Measurements from ENCODE around the gene PREPL.

PREPL gene

DNA sequence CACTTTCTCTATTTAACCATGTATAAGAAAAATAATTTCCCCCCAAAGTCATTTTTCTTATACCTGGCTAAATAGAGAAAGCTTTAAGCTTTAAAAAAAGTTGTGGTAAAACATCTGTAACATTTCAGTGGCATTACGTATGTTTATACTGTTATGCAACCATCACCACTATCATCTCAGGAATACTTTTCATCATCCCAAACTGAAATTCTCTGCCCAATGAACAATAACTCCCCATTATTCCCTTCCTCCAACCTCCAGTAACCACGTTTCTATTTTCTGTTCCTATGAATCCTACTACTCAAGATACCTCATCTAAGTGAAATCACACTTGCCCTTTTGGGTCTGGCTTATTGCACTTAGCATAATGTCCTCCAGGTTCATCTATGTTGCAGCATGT is 87.7 kb downstream of the PREPL start:
- no peaks in the 10 kb centered on the region for H3K4me1 ChIP-seq (ENCODE audit: insufficient read depth, low read length)
- H3K4me2 ChIP-seq (ENCODE audit: insufficient read depth, low read length): no peak overlapping the region
- no peak overlapping the region for H3K9ac ChIP-seq (ENCODE audit: low read depth, low read length)
- no peak overlapping the region for H2AFZ ChIP-seq (ENCODE audit: low read depth, low read length)
- ATAC-seq (ENCODE audit: insufficient read depth, low read depth) (no peak), DNase-seq (no peak)
- H4K20me1 ChIP-seq (ENCODE audit: insufficient read depth, low read length): no peaks in the 10 kb centered on the region
- TF ChIP-seq, protein P1, sequence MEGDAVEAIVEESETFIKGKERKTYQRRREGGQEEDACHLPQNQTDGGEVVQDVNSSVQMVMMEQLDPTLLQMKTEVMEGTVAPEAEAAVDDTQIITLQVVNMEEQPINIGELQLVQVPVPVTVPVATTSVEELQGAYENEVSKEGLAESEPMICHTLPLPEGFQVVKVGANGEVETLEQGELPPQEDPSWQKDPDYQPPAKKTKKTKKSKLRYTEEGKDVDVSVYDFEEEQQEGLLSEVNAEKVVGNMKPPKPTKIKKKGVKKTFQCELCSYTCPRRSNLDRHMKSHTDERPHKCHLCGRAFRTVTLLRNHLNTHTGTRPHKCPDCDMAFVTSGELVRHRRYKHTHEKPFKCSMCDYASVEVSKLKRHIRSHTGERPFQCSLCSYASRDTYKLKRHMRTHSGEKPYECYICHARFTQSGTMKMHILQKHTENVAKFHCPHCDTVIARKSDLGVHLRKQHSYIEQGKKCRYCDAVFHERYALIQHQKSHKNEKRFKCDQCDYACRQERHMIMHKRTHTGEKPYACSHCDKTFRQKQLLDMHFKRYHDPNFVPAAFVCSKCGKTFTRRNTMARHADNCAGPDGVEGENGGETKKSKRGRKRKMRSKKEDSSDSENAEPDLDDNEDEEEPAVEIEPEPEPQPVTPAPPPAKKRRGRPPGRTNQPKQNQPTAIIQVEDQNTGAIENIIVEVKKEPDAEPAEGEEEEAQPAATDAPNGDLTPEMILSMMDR (IDR thresholded peaks at IDR 0.05; ENCODE audit: borderline replicate concordance, extremely low read depth, low read length, poor library complexity, severe bottlenecking): no peak
- TF ChIP-seq EZH2 (IDR thresholded peaks at IDR 0.05; ENCODE audit: borderline replicate concordance, low read depth, low read length, severe bottlenecking): no peak
- no peak overlapping the region for H3K4me3 ChIP-seq (ENCODE audit: low read depth in 1 of 2, low read length in 2 of 2)
- H3K79me2 ChIP-seq (ENCODE audit: insufficient read depth, low read length): no peaks in the 10 kb centered on the region
- no peaks in the 10 kb centered on the region for H3K9me3 ChIP-seq (ENCODE audit: insufficient read depth, low read length, severe bottlenecking)
- H3K36me3 ChIP-seq (ENCODE audit: insufficient read depth, low read length): no peaks in the 10 kb centered on the region
- no peak overlapping the region for H3K27ac ChIP-seq (ENCODE audit: low read length)
- H3K27me3 ChIP-seq (ENCODE audit: insufficient read depth, low read length, poor library complexity): no peaks in the 10 kb centered on the region

DNA sequence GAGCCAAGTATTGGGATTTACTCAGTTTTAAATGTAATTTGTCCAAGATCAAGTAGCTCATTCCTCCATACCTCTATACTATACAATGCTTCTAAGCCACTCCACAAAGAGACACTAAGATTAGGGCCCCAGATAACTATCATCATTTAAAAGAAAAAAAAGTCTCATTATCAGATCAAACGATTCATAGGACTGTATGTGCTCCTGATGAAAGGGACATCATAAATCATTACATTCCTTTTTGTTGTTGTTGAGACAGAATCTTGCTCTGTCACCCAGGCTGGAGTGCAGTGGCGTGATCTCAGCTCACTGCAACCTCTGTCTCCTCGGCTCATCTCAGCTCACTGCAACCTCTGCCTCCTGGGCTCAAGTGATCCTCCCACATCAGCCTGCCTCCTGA is 88.2 kb downstream of the PREPL start:
- TF ChIP-seq, protein P1 (IDR thresholded peaks at IDR 0.05; ENCODE audit: borderline replicate concordance, extremely low read depth, low read length, poor library complexity, severe bottlenecking): no peak
- TF ChIP-seq EZH2 (IDR thresholded peaks at IDR 0.05; ENCODE audit: borderline replicate concordance, low read depth, low read length, severe bottlenecking): no peak
- Histone ChIP-seq H3K27me3 (ENCODE audit: insufficient read depth, low read length, poor library complexity) (no peaks in the 10 kb centered on the region), H3K36me3 (ENCODE audit: insufficient read depth, low read length) (no peaks in the 10 kb centered on the region), H3K4me1 (ENCODE audit: insufficient read depth, low read length) (no peaks in the 10 kb centered on the region), H3K4me2 (ENCODE audit: insufficient read depth, low read length) (no peak overlapping the region), H3K4me3 (ENCODE audit: low read depth in 1 of 2, low read length in 2 of 2) (no peak overlapping the region), H3K9me3 (ENCODE audit: insufficient read depth, low read length, severe bottlenecking) (no peaks in the 10 kb centered on the region), H3K27ac (ENCODE audit: low read length) (no peak overlapping the region), H4K20me1 (ENCODE audit: insufficient read depth, low read length) (no peaks in the 10 kb centered on the region), H2AFZ (ENCODE audit: low read depth, low read length) (no peak overlapping the region), H3K79me2 (ENCODE audit: insufficient read depth, low read length) (no peaks in the 10 kb centered on the region), H3K9ac (ENCODE audit: low read depth, low read length) (no peak overlapping the region)
- no peak for ATAC-seq (ENCODE audit: insufficient read depth, low read depth)
- no peak for DNase-seq

DNA sequence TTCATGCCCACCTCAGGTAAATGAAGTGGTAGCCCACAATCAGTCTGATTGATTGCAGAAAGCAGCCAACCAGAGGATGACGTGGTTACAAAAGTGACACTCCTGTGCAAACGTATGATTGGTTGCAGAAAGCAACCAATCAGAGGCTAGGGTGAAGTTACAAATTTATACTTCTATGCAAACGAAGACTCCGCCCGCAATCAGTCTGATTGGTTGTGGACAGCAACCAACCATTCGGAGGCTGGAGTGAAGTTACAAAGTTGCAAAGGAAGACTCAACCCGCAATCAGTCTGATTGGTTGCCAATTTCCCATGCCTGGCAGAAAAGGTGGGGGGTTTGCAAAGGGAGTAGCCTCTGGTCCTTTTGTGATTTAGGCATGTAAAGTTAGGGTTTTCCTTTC is 90.0 kb downstream of the PREPL start:
- Histone ChIP-seq H3K4me2 (ENCODE audit: insufficient read depth, low read length) (no peak overlapping the region), H3K27ac (ENCODE audit: low read length) (no peak overlapping the region), H3K9ac (ENCODE audit: low read depth, low read length) (no peak overlapping the region), H3K9me3 (ENCODE audit: insufficient read depth, low read length, severe bottlenecking) (no peaks in the 10 kb centered on the region), H3K4me3 (ENCODE audit: low read depth in 1 of 2, low read length in 2 of 2) (no peak overlapping the region), H3K79me2 (ENCODE audit: insufficient read depth, low read length) (no peaks in the 10 kb centered on the region), H2AFZ (ENCODE audit: low read depth, low read length) (no peak overlapping the region), H3K36me3 (ENCODE audit: insufficient read depth, low read length) (no peaks in the 10 kb centered on the region), H3K4me1 (ENCODE audit: insufficient read depth, low read length) (no peaks in the 10 kb centered on the region), H3K27me3 (ENCODE audit: insufficient read depth, low read length, poor library complexity) (no peaks in the 10 kb centered on the region), H4K20me1 (ENCODE audit: insufficient read depth, low read length) (no peaks in the 10 kb centered on the region)
- DNase-seq (no peak), ATAC-seq (ENCODE audit: insufficient read depth, low read depth) (no peak)
- TF ChIP-seq EZH2 (IDR thresholded peaks at IDR 0.05; ENCODE audit: borderline replicate concordance, low read depth, low read length, severe bottlenecking): no peak
- TF ChIP-seq, protein P1 (IDR thresholded peaks at IDR 0.05; ENCODE audit: borderline replicate concordance, extremely low read depth, low read length, poor library complexity, severe bottlenecking): no peak

DNA sequence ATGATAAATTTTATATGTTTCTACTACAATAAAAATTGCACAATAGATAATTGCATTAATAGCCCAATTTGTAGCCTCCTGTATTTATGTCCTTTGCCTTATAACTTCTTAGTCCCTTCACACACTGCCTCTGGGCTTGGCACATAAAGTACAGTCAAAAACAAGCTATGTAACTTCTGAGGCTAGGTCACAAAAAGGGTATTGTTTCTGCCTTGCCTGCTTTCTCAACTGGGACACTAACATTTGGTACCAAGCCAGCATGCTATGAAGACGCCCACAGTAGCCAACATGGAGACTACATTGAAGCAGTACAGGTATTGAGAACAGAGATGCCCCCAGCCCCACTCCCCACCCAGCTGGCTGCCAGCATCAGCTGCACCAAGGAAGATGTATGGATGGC is 91.5 kb downstream of the PREPL start:
- Histone ChIP-seq H3K4me1 (ENCODE audit: insufficient read depth, low read length) (no peaks in the 10 kb centered on the region), H3K9ac (ENCODE audit: low read depth, low read length) (no peak overlapping the region), H3K27me3 (ENCODE audit: insufficient read depth, low read length, poor library complexity) (no peaks in the 10 kb centered on the region), H3K36me3 (ENCODE audit: insufficient read depth, low read length) (no peaks in the 10 kb centered on the region), H3K79me2 (ENCODE audit: insufficient read depth, low read length) (no peaks in the 10 kb centered on the region), H3K4me2 (ENCODE audit: insufficient read depth, low read length) (no peak overlapping the region), H3K9me3 (ENCODE audit: insufficient read depth, low read length, severe bottlenecking) (no peaks in the 10 kb centered on the region), H3K27ac (ENCODE audit: low read length) (no peak overlapping the region), H2AFZ (ENCODE audit: low read depth, low read length) (no peak overlapping the region), H3K4me3 (ENCODE audit: low read depth in 1 of 2, low read length in 2 of 2) (no peak overlapping the region), H4K20me1 (ENCODE audit: insufficient read depth, low read length) (no peaks in the 10 kb centered on the region)
- ATAC-seq (ENCODE audit: insufficient read depth, low read depth) (no peak), DNase-seq (no peak)
- TF ChIP-seq, protein P1 (IDR thresholded peaks at IDR 0.05; ENCODE audit: borderline replicate concordance, extremely low read depth, low read length, poor library complexity, severe bottlenecking): no peak
- TF ChIP-seq EZH2 (IDR thresholded peaks at IDR 0.05; ENCODE audit: borderline replicate concordance, low read depth, low read length, severe bottlenecking): no peak
